Activated gamma-delta T cell treated with anti-CD3 and anti-CD28 coated beads, Interleukin-2, amount 50 U/mL, for 16 hours (primary cell): ENCODE measurements around the gene MRPL21.
"Not testable (repeated sequence)": the region's sequence is repeated elsewhere in the genome, so short reads cannot be mapped to it uniquely, and the experiment has no call there.

ENCODE experiments used
- DNase-seq: peaks from one replicate; pipeline ENCODE4 v3.0.0-alpha.2; 2020; ENCODE audit warnings: low read depth

MRPL21 gene

DNA sequence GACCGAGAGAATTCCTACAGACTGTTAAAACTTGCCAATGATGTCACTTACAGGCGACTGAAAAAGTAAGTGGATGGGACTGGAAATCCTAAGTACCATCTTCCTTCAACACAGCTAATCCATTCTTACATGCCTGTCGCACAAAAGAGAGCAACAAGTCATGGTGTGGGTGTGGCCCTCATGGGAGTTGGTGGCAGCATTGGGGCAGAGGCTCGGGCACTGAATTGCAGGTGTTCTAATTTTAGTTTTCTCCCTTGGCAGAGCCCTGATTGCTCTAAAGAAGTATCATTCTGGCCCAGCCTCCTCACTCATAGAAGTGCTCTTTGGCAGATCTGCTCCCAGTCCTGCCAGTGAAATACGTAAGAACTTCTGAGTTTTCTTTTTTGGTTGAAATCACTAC lies 4.6 kb upstream of the MRPL21 start:
- DNase-seq: no peak

DNA sequence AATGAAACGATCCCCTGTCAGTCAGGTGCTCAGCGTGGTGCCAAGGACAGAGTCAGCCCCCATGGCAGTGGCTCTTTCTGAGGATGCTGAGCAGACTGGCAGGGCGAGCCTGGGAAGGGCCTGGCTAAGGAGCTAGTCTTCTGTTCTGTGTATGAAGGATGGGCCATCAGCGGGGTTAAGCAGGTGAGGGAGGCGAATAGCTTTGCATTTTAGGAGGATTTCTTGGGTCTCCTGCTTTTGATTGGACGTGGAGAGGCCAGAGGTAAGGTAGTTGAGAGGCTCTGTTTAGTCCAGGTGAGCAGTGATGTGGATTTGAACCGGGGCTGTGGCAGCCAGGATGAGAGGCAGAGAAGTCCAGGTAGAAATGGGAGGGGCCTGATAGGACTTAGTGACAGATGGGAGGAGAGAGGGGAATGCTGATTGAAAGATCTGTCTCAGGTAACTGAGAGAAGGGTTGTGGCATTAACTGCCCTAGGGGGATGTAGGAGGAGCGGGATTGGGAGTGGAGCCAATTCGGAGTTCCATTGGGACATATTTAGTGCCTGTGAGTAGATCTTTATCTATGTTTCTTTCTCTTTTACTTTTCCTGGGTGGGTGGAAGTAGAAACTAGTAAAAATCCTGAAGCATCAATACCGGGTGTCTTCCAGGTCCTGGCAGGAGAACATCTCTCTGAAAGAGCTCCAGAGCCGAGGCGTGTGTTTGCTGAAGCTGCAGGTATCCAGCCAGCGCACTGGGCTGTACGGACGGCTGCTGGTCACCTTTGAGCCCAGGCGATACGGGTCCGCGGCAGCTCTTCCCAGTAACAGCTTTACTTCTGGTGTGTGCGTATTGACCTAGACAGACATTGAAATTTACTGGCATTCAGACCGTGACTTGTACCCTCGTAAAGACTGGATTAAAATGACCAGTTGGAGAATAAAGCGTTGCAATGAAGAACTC lies 2.1 kb upstream of the MRPL21 start:
- no peak for DNase-seq

DNA sequence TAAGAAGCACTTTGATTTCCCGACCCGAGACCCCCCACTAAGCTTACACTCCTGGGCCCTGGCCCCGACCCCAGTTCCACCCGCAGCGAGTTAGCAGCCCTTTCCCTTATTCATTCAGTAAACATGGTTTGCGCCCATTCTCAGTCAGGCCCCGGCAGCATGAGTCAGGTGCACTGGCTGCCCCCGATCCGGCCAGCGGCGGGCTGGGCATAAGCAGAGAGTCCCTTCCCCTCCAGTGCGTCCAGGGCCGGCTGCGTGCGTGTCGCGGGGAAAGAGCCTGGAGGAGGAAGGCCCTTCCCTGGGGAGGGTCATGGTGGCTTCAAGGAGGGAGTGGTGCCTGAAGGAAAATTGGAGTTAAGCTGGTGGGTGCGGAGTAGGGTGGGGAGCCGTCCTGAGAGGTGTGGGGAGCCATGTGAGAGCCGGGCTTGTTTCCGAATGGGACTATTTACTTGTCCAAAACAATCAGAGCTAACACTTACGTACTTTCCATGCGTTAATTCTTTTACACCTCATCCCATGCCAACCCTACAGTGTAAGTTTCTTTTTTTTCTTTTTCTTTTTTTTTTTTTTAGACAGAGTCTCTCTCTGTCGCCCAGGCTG lies 716 bp upstream of the MRPL21 start:
- DNase-seq: peak; percentile 11

DNA sequence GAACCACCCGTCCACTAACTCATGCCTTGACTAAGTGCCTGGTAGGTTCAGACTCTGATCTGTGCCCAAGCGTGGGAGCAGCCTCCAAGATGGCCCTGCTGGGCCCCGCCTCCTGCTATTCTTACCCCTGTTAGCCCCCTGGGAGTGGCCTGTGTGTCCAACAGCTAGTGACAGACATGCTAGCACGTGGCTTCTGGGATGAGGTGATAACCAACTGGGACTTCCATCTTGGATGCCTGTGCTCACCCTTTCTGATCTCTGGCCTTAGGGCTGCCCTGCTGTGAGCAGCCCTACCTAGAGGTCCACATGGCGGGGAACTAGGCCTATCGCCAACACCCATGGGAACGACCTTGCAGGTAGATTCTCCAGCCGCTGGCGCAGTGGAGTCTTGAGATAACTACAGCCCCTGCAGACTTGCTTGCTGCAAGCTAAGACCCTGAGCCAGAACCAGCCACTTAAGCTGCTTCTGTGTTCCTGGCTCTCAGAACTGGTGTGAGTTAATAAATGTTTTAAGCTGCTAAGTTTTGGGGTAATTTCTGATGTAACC lies 2.7 kb downstream of the MRPL21 start:
- no peak for DNase-seq

DNA sequence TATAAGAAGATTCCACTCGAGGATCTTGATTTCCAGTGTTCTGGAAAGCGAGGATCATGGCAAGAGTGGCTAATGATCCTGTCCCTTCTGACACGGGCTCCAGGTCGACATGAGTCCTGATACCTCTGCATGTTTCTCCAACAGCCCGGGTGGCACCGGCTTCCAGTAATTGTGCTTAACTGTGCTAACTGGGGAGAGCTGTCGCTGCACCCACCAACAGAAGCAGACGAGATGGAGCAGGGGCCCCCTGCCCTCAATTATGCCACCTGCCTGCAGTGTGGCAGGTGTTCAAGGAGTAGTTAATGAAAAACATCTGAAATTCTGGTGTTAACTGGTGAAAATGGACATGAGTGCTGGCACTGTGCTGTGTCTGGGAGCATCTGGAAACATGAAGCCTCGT lies 6.2 kb downstream of the MRPL21 start:
- no peak for DNase-seq

DNA sequence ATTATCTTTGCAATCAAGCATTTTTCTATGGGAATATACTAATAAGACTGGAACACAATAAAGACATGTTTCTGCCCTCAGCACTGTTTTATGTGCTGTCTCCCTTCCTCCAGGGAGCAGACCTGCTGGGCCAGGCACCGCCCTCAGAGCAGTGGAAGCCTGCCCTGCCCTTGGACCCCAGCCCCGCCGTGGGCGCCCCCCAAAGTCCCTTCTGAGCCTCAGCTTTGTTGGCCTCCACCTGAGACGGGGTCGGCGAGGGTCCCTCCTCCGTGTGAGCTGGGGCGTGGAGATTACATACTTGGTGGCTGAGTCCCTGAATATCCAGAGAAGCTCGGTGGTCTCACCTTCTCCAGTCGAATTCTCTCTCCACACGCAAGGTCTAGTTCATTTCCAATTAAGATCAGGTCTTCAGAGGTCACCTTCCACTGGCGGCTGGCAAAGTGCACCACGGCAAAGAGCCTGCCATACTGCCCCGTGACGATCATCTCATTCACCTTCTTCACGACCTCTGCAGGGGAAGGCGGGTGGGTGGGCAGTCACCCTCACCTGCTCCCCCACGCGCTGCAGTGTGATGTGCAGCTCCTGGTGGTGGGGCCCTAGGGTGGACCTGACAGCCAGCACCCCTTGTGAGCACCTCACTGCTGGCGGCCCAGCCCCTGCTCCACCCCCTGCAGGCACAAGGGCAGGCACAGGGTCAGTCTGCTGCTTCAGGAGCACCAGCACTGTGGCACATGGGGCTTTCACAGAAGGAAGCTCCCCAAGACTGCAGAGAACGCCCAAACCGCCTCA lies 7.3 kb downstream of the MRPL21 start:
- DNase-seq: no peak

DNA sequence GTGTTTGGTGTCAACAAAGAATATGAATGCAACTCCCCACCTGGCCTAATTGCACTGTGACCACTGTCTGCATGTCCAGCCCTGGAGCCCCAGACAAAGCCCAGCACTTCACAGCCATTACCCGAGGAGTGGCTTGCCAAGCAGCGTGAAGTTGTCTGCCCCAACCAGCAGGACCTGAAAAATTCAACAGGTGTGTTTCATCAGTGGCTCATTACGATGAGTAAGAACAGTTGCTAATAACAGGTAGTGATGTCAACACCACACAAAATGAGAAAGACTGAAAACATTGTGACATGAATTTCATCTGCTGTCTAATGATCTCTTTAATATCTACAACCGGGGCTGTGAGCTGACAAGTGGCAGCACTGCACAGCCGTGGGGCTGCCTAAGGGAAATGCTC lies 10.3 kb downstream of the MRPL21 start:
- no peak for DNase-seq

DNA sequence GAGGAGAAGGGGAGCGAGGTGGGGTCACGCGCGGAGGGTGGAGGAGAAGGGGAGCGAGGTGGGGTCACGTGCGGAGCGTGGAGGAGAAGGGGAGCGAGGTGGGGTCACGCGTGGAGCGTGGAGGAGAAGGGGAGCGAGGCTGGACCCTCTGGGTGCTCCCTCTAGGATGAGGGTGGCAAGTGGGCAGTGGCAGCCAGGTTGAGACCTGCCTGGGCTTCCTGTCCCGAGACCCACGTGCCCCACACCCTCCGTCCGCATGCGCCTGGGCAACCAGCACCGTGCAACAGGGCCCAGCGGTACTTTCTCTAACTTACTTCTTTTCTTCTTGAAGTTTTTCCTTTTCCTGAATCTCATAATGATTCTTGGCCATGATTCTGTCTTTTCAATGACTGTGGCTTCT lies 11.1 kb downstream of the MRPL21 start:
- DNase-seq: no peak

DNA sequence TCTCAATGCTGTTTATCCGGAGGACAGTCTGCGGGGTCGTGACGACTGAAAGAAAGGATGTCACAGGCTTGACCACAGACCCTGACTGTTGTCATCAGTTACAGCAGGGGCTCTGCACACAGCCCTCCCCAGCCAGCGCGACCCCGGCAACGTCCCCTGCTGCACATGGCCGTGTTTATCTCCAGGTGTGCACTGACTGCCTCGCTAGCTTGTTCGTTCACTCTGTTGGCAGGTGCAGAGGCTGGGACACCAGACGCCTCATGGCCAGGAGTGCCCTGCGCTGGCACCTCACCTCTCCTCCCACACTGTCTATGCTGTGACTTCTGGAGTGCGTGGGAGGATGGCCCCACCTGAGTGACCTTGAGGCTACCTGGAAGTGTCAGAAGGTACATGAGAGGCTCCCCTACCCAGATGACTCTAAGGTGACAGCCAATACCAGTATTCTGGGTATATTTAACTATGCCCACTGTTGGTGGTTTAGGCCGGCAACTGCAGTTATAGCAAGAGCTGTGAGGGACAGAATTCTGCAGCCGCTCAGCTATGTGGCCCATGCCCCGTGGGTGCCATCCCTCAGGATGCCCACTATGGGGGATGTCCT lies 12.2 kb downstream of the MRPL21 start:
- no peak for DNase-seq

DNA sequence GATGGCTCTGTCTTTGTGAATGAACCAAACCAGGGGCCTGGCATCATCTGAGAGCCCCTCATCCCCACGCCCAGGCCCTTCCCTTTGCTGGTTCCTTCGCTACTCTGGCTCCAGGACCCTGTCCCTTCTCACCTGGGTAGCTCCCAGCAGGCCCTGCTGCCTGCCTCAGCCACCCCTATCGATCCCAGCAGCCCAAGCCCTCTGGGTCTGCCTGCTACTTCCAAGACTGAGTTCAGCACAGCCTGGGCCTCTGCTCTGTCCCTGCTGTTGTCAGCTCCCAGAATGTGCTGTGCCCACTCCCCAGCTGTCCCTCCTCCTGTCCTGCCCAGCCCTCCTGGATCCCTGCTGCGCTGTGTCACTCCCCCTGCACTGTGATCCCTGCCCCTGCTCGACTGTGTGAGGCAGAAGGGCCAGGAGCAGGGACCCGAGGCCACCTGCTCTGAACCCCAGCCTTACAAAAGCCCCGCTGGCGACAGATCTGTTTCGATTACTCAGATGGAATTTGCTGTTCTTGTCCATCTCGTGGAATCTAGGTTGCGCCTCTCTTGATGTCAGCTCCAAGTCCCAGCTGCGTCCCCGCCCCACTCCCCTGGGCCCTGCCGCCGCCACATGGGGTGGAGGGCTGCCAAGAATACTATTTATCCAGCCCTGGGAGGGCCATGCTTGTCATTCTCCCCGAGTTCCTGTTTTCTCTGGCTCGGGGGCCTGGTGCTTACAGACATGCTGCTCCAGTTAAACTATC lies 13.0 kb downstream of the MRPL21 start:
- no peak for DNase-seq

DNA sequence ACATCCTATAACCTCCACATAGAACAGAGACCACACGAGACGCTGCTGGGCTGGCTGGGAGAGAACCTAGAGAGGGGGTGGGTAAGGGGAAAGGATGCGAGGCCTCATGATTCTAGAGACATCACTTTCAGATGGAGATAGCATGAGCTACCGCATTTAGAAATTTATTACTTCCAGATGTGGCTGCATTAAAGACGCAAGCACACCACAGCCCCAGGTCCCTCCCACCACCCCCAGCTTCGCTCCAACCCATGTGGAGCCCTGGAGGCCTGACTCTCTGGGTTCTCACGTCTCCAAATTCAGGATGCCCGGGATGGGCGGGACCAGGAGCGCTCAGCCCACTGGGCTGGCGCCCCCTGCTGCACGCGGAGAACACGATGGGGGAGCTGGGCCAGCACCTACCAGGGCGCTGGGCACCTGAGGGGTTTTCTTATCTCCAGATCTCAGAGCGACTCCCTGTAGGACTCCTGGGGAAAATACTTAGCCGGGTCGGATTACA lies 13.6 kb downstream of the MRPL21 start:
- no peak for DNase-seq

DNA sequence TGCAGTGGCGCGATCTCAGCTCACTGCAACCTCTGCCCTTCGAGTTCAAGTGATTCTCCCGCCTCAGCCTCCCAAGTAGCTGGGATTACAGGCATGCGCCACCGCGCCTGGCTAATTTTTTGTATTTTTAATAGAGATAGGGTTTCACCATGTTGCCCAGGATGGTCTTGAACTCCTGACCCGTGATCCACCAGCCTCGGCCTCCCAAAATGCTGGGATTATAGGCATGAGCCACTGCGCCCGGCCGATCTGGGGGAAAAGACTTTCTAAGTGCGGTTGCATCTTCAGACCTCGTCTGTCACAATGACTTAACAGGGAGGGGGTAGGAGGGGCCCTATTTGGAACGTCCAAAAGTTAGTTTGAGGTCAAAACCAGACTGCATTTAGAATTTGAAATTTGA lies 18.8 kb downstream of the MRPL21 start:
- not testable (repeated sequence) for DNase-seq

DNA sequence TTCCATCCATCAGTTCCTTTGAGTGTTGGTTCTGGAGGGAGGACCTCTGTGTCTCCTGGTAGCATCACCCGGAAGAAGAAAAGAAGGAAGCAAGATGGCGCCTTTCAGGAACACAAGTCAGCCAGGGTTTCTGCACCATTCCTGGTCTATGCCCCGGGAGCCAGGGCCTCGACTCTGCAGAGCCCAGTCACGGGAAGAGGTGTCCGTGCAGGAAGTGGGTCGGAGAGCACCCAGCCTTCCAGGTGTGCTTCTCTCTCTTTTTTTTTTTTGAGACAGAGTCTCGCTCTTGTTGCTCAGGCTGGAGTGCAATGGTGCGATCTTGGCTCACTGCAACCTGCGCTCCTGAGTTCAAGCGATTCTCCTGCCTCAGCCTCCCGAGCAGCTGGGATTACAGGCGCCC lies 21.2 kb downstream of the MRPL21 start:
- no peak for DNase-seq

DNA sequence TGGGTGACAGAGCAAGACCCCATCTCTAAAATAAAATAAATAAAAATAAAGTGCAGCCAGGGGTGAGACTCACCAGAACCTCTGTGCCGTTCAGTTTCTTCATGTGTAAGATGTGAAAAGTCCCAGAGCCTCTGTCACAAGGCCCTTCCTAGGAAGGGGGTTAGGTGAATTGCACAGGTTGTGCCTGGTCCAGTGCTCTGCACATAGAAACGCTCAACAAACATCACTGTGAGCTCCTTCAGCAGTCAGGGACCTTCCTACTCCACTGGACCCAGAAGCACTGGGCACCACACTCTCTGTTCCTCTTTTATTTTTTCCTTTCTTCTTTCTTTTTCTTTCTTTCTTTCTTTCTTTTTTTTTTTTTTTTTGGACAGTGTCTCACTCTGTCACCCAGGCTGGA lies 22.3 kb downstream of the MRPL21 start:
- no peak for DNase-seq

DNA sequence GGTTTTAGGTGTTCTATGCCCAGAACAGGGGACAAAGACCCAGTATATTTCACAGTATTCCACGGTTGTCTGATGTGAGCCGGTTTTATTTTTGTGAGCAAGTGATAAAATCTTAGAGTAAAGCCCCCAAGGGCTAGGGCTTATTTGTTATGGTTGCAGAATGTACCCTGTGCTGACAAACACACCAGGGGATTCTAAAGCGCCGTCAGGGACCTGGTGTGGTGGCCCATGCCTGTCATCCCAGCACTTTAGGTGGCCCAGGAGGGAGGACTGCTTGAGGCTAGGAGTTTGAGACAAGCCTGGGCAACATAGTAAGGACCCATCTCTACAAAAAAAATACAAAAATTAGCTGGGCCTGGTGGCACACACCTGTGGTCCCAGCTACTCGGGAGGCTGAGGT lies 22.8 kb downstream of the MRPL21 start:
- no peak for DNase-seq

DNA sequence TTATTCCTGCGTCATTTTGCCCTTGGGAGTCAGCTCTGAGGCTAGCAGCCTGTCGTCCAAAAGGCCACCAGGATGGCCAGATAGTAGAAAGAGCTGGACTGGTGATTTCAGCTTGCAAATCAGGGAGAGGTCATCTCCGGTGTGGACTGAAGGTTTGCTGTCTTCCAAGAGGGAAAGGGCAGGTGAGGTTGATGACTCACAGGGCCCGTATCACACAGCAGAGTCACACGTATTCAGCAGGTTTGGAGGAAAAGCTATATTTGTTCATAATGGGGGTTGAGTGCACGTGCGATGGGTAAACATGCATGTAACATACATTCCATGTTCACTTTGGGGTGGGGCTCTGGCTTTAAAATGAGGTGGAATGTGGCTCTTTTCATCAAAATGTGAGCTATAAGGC lies 25.6 kb downstream of the MRPL21 start:
- no peak for DNase-seq

DNA sequence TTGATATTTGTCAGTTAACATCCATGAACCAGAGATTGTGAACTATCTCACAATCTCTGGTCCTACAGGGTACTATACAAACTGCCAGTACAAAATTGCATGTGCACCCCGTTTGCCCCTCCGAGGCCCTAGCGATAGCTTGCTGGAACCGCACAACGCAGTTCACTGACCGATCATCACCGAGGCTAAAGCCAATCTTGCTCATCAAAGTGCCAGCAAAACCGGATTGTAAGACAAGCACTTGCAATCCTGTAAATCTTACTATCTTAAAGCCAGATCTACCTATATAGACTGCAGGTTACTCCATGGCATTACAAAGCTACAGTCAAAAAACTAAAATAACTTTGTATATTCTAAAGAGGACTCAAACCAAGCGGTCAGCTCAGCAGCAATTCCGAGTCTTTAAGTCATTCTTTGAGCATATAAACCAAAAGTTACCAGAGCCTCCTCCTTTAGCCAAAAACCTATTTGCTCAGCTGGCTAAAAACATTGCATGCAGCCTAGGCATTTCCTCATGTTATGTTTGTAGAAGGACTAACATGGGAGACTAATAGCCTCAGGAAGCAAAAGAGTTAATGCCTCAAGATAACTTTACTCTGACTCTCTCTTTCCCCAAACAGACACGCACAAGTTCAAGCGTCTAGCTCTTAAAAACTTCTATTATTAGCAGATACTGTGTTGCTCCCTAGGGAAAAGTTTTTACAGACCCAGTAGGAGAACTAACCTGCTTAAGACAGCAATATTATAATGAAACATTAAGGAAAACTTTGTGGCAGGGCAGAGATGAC lies 31.2 kb downstream of the MRPL21 start:
- DNase-seq: no peak

DNA sequence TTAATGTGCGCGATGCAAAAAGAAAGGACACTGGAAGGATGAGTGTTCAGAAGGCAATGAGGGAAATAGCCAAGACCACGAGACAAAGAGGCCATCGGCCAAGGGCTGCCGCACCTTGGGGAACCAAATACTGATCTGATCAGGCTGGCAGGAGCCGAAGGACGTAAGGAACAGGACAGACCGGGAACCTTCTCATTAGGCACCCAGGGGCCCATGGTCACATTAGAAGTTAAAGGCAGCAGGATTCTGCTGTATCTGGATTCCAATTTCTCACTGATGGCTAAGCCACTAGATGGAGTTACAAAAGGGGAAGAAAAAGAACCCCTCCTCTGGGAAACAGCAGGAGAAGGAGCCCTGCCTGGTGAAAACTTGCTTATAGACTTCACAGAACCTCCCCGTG lies 33.2 kb downstream of the MRPL21 start:
- no peak for DNase-seq

DNA sequence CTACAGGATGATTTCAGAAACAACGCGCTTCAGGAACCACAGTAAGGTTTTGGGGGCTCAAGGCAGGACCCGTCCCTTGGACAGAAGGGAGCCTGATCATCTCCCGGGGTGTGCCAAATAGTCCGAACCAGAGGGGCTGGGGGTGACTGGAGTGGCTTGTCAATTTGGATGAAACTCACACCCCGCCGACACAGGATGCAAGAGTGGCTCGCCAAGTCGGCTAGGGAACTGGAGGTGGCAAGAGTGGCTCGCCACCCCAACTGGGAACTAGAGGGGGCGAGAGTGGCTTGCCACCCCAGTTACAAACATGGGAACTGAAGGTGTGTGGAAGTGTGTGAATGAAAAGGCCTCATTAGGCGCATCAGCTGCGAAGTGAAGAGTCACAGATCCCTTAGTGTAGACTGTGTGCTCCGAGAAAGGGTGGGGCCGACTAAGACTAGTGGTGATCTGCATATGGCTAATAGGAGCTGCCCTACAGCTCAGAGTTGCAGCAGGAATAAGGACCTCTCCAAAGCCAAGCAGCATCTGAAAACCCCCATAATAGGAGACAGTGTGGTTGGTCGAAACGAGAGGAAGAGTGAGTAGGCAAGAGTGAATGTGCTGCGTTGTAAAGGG lies 35.3 kb downstream of the MRPL21 start:
- no peak for DNase-seq

DNA sequence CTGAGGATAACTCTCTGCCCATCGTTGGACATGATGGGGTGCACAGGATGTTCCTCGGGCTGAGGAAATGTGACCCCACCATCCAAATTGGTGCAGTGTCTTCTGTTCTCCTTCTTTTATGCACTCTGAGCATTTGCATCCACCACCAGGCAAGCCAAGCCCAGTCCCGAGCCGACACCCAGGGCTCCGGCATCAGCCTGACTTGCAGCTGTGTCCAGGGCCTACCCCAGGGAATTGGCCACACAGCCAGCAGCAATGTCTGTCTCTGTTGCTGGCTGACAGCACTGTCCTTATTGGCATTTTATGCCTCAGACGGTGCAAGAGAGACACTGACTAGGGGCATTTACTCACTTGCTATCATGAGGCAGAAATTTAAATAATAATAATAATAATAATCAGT lies 36.6 kb downstream of the MRPL21 start:
- no peak for DNase-seq
